ENCODE data around the gene GIT2. TPM values are rescaled to one million over a fixed set of nuclear protein-coding genes. Genes with fewer than 3 reads are reported as not detected.

GIT2 gene
- total and polyA plus RNA-seq, 2 of the 13 experiments (the other 11 are each of a cell fraction or from before 2014, with no cell fraction given) = 18.4 to 19.8 TPM

GRCh38 chr12:109995686-109996482 is at the start of gene GIT2 (continued):
- no peak for TF ChIP-seq KIAA2018 (CRISPR knock-in tag; IDR thresholded peaks at IDR 0.05; ENCODE audit: borderline replicate concordance)
- TF ChIP-seq ARNTL (CRISPR knock-in tag; IDR thresholded peaks at IDR 0.05) = 0 out of 2 replicates have a peak, but pooled peaks have one; percentile 42
- TF ChIP-seq ZNF530 (CRISPR knock-in tag; IDR thresholded peaks at IDR 0.05; ENCODE audit: low read depth) = no peak
- no peak for TF ChIP-seq ZNF234 (CRISPR knock-in tag; conservative IDR thresholded peaks at IDR 0.05)
- no peak for TF ChIP-seq ZNF629 (CRISPR knock-in tag; conservative IDR thresholded peaks at IDR 0.05)
- no peak for TF ChIP-seq SNRNP70 (IDR thresholded peaks at IDR 0.05; ENCODE audit: low read depth, low read length)
- peak; percentile 84 for TF ChIP-seq ELF1 (CRISPR knock-in tag; IDR thresholded peaks at IDR 0.05)
- TF ChIP-seq ZSCAN21 (CRISPR knock-in tag; IDR thresholded peaks at IDR 0.05; ENCODE audit: borderline replicate concordance) = peak; percentile 27; the same call in 1 of the 2 replicates
- no peak for TF ChIP-seq MED8 (CRISPR knock-in tag; IDR thresholded peaks at IDR 0.05; ENCODE audit: insufficient replicate concordance)
- no peak for TF ChIP-seq FOXJ3 (CRISPR knock-in tag; IDR thresholded peaks at IDR 0.05; ENCODE audit: borderline replicate concordance)
- TF ChIP-seq PTBP1 (IDR thresholded peaks at IDR 0.05; ENCODE audit: low read depth, low read length, poor library complexity, severe bottlenecking) = no peak
- TF ChIP-seq HIC2 (CRISPR knock-in tag; IDR thresholded peaks at IDR 0.05; ENCODE audit: low read depth) = peak; percentile 52
- no peak for TF ChIP-seq ZNF558 (CRISPR knock-in tag; IDR thresholded peaks at IDR 0.05; ENCODE audit: borderline replicate concordance)
- TF ChIP-seq STAG1 (CRISPR knock-in tag; IDR thresholded peaks at IDR 0.05) = no peak
- peak; percentile 31; the same call in 1 of the 2 replicates for TF ChIP-seq ZNF44 (CRISPR knock-in tag; IDR thresholded peaks at IDR 0.05)
- no peak for TF ChIP-seq ZNF841 (CRISPR knock-in tag; IDR thresholded peaks at IDR 0.05; ENCODE audit: borderline replicate concordance)
- TF ChIP-seq ZNF503 (CRISPR knock-in tag; IDR thresholded peaks at IDR 0.05) = no peak

All from HepG2 (cell line).